K562 (cell line): Measurements from ENCODE around the gene CPLX3. TPM values are rescaled to one million over a fixed set of nuclear protein-coding genes. Genes with fewer than 3 reads are reported as not detected.
A peak's percentile ranks its signal among the peaks of the same experiment; 100 is the strongest.

Source experiments
- ATAC-seq: fragments of 200-7000 bp; cut with Tn5 transposase; 3 replicates; pipeline ENCODE4 v1.9.1; 2020; ENCODE audit warnings: moderate library complexity
- BruUV-seq: library from RNA; stranded (reverse); fragments of 400-500 nt; replicated peaks from 2 replicates; lab custom pipeline; 2021; lab: Mats Ljungman, UMichigan
- CTCF ChIA-PET: fragments of 300-600 bp; formaldehyde crosslinking; extraction: SDS; loops from one replicate; lab custom pipeline; 2021; ENCODE audit warnings: low intra/inter-chr PET ratio; lab: Yijun Ruan, JAX
- POLR2A ChIA-PET: fragments of 300-600, 350-650 bp; sonication (Branson Sonifier 250); formaldehyde crosslinking; extraction: SDS; loops from one replicate; lab custom pipeline; 2021; ENCODE audit warnings: antibody characterized with exemption, inconsistent platforms; lab: Yijun Ruan, JAX
- DNase-seq, 4 experiments: peaks; one replicate each; pipeline versions ENCODE4 v3.0.0 to v3.0.0-alpha.2; 2011 to 2018; ENCODE audit warnings: low spot score in 3 of 4, mixed read lengths in 3 of 4; ENCODE audit errors: extremely low read depth in 1 of 4
- FAIRE-seq: peaks from 2 replicates; lab custom pipeline; 2011; peaks lifted over from hg19 to GRCh38; lab: Jason Lieb, UNC
- H2AFZ ChIP-seq: 2 replicates; pipeline ENCODE4 v1.6.0; 2011; ENCODE audit warnings: low read depth, low read length, control low read depth, inconsistent platforms
- H3K27ac ChIP-seq: fragments of 200-600 bp; 3 replicates; pipeline ENCODE4 v1.8.0; 2011; ENCODE audit warnings: low read depth, mild to moderate bottlenecking, control low read depth, inconsistent platforms, low read length, moderate library complexity, mixed read lengths; ENCODE audit errors: extremely low read depth
- H3K27me3 ChIP-seq, 2 experiments: fragments of 300-600 bp in 1 of 2; 2 replicates in 1 of 2; 3 replicates in 1 of 2; pipeline versions ENCODE4 v1.6.0 to v1.8.0; 2011; ENCODE audit warnings: inconsistent platforms in 2 of 2, low read length in 2 of 2, mild to moderate bottlenecking in 1 of 2, mixed read lengths in 1 of 2, moderate library complexity in 1 of 2; ENCODE audit not compliant: control insufficient read depth in 2 of 2, insufficient read depth in 2 of 2
- H3K36me3 ChIP-seq: fragments of 300-600 bp; 3 replicates; pipeline ENCODE4 v1.8.0; 2011; ENCODE audit warnings: mild to moderate bottlenecking, low read length, inconsistent platforms; ENCODE audit not compliant: control insufficient read depth, insufficient read depth
- H3K4me1 ChIP-seq, 2 experiments: fragments of 200-600 bp in 1 of 2; replicated peaks in 1 of 2; 2 replicates in 1 of 2; 3 replicates in 1 of 2; pipeline versions ENCODE4 v1.5.1 to v1.8.0; 2011; ENCODE audit warnings: inconsistent platforms in 2 of 2, low read length in 2 of 2, mild to moderate bottlenecking in 1 of 2, mixed read lengths in 1 of 2, moderate library complexity in 1 of 2; ENCODE audit not compliant: control insufficient read depth in 2 of 2, insufficient read depth in 2 of 2
- H3K4me2 ChIP-seq: 2 replicates; pipeline ENCODE4 v1.6.1; 2011; ENCODE audit warnings: low read length, control low read depth, inconsistent platforms, mixed read lengths; ENCODE audit not compliant: insufficient read depth
- H3K4me3 ChIP-seq: fragments of 200-600 bp; sonication (generic), shearing (Covaris generic); 2 replicates; pipeline ENCODE4 v1.5.1; 2016; ENCODE audit warnings: control low read depth, inconsistent platforms
- H3K79me2 ChIP-seq: fragments of 200-600 bp; 3 replicates; pipeline ENCODE4 v1.8.0; 2011; ENCODE audit warnings: low read length, inconsistent platforms; ENCODE audit not compliant: control insufficient read depth, insufficient read depth
- H3K9ac ChIP-seq, 2 experiments: 2 replicates each; pipeline versions ENCODE4 v1.6.0 to v1.6.1; 2011; ENCODE audit warnings: low read depth in 2 of 2, low read length in 2 of 2, control low read depth in 1 of 2, inconsistent platforms in 1 of 2, mild to moderate bottlenecking in 1 of 2, mixed read lengths in 1 of 2; ENCODE audit not compliant: insufficient read depth in 1 of 2
- H3K9me1 ChIP-seq: one replicate; pipeline ENCODE4 v1.6.0; 2011; ENCODE audit warnings: inconsistent platforms, mild to moderate bottlenecking, low read length, moderate library complexity; ENCODE audit not compliant: control insufficient read depth, insufficient read depth
- H3K9me3 ChIP-seq: replicated peaks from 2 replicates; pipeline ENCODE4 v1.5.1; 2011; ENCODE audit warnings: low read depth, low read length, inconsistent platforms; ENCODE audit not compliant: control insufficient read depth, insufficient read depth
- H4K20me1 ChIP-seq: replicated peaks from 2 replicates; pipeline ENCODE4 v1.6.1; 2011; ENCODE audit warnings: low read length, inconsistent platforms, mixed read lengths; ENCODE audit not compliant: control insufficient read depth, insufficient read depth
- CEBPG ChIP-seq, 3 experiments: fragments of 200-800 bp in 1 of 3; sonication (Bioruptor generic) in 1 of 3; sonication (generic) in 1 of 3; formaldehyde crosslinking in 1 of 3; IDR thresholded peaks in 2 of 3; conservative IDR thresholded peaks in 1 of 3; 2 replicates each; pipeline versions ENCODE4 v1.6.1 to v1.8.0; 2016 to 2022; ENCODE audit warnings: missing compliant biosample characterization in 2 of 3, missing genetic modification characterization in 2 of 3, mild to moderate bottlenecking in 1 of 3, missing genetic modification reagents in 1 of 3
- POLR2A ChIP-seq: fragments of 450-650 bp; conservative IDR thresholded peaks from 2 replicates; pipeline ENCODE4 v1.6.1; 2016
- POLR2G ChIP-seq: fragments of 200-400 bp; formaldehyde crosslinking; IDR thresholded peaks from 2 replicates; pipeline ENCODE4 v1.6.1; 2017; ENCODE audit warnings: low read depth, mild to moderate bottlenecking, antibody characterized with exemption, low read length, moderate library complexity
- SMAD4 ChIP-seq: fragments of 250-450 bp; sonication (Bioruptor Pico); conservative IDR thresholded peaks from 2 replicates; pipeline ENCODE4 v1.8.0; 2021; ENCODE audit warnings: inconsistent platforms, mild to moderate bottlenecking, moderate library complexity
- U2AF1 ChIP-seq: fragments of 200-400 bp; formaldehyde crosslinking; optimal IDR thresholded peaks from 2 replicates; pipeline ENCODE3; 2017; ENCODE audit warnings: mild to moderate bottlenecking, low read depth, low read length, moderate library complexity
- ZFX ChIP-seq: sonication (generic); formaldehyde crosslinking; IDR thresholded peaks from 2 replicates; pipeline ENCODE4 v1.8.0; 2022; ENCODE audit warnings: mild to moderate bottlenecking, missing genetic modification reagents, moderate library complexity
- WGBS: fragments of 100-300 bp; shearing (Covaris generic); methylation state at CpG from one replicate; pipeline ENCODE4 v1.1.6; 2016; ENCODE audit warnings: low coverage, mixed read lengths; ENCODE audit not compliant: insufficient coverage; ENCODE audit errors: missing lambda C conversion rate; 5-methylcytosine and 5-hydroxymethylcytosine counted together
- in situ Hi-C: fragments of 300-500 bp; cut with MboI; formaldehyde crosslinking; loops from 4 replicates; pipeline ENCODE4 v1.15.0; 2018; ENCODE audit warnings: inconsistent platforms, mixed read lengths
- intact Hi-C: fragments of 100-400 bp; cut with micrococcal nuclease; formaldehyde crosslinking; loops from 2 replicates; pipeline ENCODE4 v1.14.2; 2022
- polyA plus RNA-seq, 8 experiments: library from polyadenylated mRNA; depleted of rRNA in 4 of 8; stranded (reverse) in 5 of 8; unstranded in 3 of 8; fragments of >200 nt; fragmentation: Nextera tagmentation in 2 of 8; fragmentation: Illumina TruSeq in 1 of 8; extraction: Ambion mirVana in 2 of 8; extraction: Trizol in 1 of 8; gene quantifications; 2 replicates each; pipeline versions ENCODE4 v1.2.1 to v1.2.3, GENCODE V29; 2011 to 2014; ENCODE audit warnings: inconsistent platforms in 1 of 8, missing spikeins in 1 of 8
- total RNA-seq, 7 experiments: library from RNA; depleted of rRNA in 6 of 7; stranded (reverse); fragments of >200 nt in 6 of 7; fragmentation: Illumina TruSeq in 2 of 7; extraction: Trizol in 2 of 7; gene quantifications; 2 replicates each; pipeline versions ENCODE4 v1.2.1 to v1.2.3, GENCODE V29; 2011 to 2021; ENCODE audit warnings: low replicate concordance in 1 of 7

Gene CPLX3
- total and polyA plus RNA-seq, 9 of the 15 experiments (the other 6 are each of a cell fraction or from before 2014, with no cell fraction given), result not detected

DNA sequence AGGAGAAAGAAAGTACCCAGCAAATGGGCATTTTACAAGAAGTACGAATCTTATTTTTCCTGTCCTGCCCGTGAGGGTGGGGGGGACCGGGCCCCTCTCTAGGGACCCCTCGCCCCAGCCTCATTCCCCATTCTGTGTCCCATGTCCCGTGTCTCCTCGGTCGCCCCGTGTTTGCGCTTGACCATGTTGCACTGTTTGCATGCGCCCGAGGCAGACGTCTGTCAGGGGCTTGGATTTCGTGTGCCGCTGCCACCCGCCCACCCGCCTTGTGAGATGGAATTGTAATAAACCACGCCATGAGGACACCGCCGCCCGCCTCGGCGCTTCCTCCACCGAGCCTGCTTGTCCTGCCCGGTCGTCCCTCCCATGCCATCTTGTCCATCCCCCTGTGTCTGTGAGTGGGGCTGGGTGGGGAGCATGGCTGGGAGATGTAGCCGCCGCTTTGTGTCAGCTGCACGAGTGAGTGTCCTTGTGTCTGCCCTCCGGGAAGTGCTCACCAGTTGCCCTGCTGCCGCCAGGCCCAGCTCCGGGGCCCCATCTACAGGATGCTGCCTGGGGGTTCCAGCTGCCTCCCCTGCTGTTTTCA is 23.5 kb upstream of the CPLX3 start:
- TF ChIP-seq POLR2G, result 0 out of 2 replicates have a peak, but pooled peaks have one; percentile 39
- TF ChIP-seq SMAD4 (CRISPR knock-in tag), result no peak
- TF ChIP-seq CEBPG (CRISPR knock-in tag; IDR thresholded peaks at IDR 0.05), result no peak
- no peak for TF ChIP-seq CEBPG (tag; conservative IDR thresholded peaks at IDR 0.05 in 1 of 2, IDR thresholded peaks at IDR 0.05 in 1 of 2)
- TF ChIP-seq U2AF1, result no peak
- TF ChIP-seq POLR2A, result no peak
- TF ChIP-seq ZFX (CRISPR knock-in tag), result no peak
- no peak overlapping the region for H3K4me3 ChIP-seq
- H3K4me1 ChIP-seq, result peaks cover 0 to 43% of the 10 kb centered on the region in 2 experiments; a peak in 3 of 5 replicates
- ATAC-seq (no peak), DNase-seq (no peak), FAIRE-seq (no peak)
- H3K9ac ChIP-seq, result no peak overlapping the region; a peak in 1 of 4 replicates
- H3K27ac ChIP-seq, result no peak overlapping the region
- no peak overlapping the region for H3K4me2 ChIP-seq
- POLR2A ChIA-PET, result interaction anchor here (1.2 kb wide), 1 partner anchor 103 kb away, joined by 5 read pairs; the partner anchor contains the start of gene FAM219B
- no peaks in the 10 kb centered on the region for H3K27me3 ChIP-seq
- peaks cover 9% of the 10 kb centered on the region for H4K20me1 ChIP-seq
- intact Hi-C loops, result no loop called here
- H3K79me2 ChIP-seq, result no peaks in the 10 kb centered on the region
- H3K9me1 ChIP-seq, result peaks cover 10% of the 10 kb centered on the region
- WGBS, result 93% methylated on average over 27 of the region's 31 CpGs
- no peaks in the 10 kb centered on the region for H3K9me3 ChIP-seq
- CTCF ChIA-PET, result no interaction called here
- in situ Hi-C loops, result no loop called here
- H2AFZ ChIP-seq, result no peak overlapping the region
- no TSS peak for BruUV-seq
- peaks cover 62% of the 10 kb centered on the region; the same call in 2 of the 3 replicates for H3K36me3 ChIP-seq
